ENCODE data around the gene RBM10.

Gene RBM10

DNA sequence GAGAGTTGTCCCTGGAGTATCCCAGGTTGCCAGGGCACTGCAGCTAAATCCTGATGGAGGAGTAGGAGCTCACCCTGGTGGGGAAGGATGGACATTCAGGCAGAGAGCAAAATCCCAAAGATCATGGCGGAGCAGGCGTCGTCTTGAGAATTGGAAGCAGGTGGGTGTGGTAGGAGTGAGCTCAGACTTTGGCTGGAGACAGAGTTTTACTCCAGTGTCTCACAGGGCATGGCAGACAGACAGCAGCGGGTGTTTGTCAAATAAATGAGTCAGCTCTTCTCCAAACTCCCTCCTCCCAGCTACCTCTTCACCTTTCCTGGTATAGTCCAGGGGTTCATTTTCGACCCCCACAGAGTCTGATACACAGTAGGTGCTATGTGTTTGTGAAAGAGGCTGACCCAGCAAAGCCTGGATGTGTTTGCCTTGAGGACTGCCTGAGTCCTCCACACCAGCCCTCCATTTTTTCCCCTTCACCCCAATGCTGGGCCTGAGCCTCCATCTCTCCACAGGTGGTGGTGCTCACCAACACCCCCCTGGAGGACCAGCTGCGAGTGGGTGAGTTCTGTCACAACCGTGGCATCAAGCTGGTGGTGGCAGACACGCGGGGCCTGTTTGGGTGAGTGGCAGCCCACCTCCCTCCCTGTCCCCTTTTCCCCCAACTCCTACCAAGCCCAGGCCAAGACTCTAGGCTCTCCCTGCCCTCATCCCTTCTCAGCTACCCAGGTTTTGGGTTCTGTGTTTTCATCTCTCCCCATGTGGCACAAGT is 55.5 kb downstream of the RBM10 start:
- peak; percentile 9 for DNase-seq

DNA sequence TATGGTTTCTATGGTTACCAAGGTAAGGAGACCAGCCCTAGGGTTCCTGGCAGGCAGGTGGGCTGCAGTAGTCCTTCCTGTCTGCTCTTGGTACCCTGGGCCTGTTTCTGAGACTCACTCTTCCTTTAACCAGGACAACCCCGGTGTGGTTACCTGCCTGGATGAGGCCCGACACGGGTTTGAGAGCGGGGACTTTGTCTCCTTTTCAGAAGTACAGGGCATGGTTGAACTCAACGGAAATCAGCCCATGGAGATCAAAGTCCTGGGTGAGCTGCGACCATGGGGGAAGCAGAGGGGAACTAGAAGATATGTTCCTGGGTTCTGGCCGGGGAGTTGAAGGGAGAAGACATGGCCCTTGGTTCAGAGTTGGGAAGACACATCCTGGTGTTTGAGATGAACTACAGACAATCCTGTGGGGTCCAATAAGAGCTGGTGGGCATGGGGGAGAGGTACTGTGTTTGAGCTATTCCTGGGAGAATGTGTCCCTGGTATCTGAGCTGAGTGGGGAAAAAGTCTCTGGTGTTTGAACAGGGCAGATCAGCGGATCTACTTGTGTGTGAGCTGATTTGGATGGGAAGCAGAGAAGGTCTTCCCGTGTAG is 56.4 kb downstream of the RBM10 start:
- no peak for DNase-seq

DNA sequence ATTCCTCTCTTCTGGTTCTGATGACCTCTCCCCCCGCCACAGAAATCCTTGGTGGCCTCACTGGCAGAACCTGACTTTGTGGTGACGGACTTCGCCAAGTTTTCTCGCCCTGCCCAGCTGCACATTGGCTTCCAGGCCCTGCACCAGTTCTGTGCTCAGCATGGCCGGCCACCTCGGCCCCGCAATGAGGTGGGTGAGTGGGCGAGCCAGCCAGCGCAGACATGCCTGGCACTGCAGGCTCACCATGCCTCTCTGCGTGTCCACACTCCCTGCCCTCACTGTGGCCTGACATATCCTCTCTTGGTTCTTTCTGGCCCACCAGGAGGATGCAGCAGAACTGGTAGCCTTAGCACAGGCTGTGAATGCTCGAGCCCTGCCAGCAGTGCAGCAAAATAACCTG is 57.3 kb downstream of the RBM10 start:
- DNase-seq: no peak

DNA sequence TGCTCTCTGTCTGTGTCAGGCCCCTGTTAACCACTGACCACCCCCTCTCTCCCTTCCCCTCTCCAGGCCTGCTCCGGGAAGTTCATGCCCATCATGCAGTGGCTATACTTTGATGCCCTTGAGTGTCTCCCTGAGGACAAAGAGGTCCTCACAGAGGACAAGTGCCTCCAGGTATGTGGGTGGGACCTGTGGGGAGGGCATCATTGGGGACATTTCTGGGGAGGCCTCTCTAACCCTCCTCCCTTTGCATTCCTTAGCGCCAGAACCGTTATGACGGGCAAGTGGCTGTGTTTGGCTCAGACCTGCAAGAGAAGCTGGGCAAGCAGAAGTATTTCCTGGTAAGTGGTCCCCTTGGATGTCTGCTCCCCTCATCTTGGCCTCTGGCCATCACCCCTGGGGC is 57.9 kb downstream of the RBM10 start:
- no peak for DNase-seq

DNA sequence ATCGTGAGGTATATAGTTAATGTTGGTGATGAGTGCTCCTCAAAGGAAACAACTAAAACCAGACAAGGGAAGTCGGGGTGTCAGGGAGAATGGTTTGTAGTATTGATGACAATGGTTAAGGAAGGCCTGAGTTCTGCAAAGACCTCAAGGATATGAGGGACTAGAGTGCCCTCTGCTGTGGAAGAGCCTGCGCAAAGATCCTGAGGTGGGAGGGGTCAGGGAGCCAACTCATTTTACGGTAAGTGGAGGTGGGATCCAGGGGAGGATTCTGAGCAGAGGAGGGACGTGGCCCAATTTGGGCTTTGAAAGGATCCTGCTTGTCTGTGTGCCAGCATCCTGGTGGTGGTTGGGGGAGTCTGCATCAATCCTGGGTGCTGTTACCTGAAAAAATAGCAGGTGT is 59.9 kb downstream of the RBM10 start:
- no peak for DNase-seq

DNA sequence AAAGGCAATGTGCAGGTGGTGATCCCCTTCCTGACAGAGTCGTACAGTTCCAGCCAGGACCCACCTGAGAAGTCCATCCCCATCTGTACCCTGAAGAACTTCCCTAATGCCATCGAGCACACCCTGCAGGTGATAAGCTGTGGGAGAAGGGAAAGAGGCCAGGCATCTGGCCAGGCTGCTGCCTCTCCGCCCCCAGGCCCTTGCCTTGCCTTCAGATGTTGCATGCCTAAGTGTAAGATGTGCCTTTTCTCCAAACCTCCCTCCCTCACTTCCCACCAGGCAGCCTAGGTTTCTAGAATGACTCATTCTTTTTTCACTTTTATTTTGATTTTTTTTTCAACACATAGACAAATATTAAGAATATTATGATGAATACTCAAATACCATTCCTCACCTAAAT is 61.3 kb downstream of the RBM10 start:
- DNase-seq: peak; percentile 52

DNA sequence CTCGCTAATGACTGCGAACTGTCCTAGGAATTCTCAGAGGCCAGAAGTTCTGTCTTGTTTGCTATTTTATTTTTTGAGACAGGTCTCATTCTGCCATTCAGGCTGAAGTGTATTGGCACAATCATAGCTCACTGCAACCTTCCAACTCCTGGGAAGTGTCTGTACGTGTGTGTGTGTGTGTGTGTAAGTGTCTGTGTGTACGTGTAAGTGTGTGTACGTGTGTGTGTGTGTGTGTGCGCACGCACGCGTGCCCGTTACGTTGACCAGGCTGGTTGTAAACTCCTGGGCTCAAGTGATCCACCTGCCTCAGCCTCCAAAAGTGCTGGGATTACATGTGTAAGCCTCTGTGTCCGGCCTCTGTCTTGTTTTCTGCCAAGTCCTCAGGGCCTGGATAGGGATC is 63.1 kb downstream of the RBM10 start:
- DNase-seq: no peak

DNA sequence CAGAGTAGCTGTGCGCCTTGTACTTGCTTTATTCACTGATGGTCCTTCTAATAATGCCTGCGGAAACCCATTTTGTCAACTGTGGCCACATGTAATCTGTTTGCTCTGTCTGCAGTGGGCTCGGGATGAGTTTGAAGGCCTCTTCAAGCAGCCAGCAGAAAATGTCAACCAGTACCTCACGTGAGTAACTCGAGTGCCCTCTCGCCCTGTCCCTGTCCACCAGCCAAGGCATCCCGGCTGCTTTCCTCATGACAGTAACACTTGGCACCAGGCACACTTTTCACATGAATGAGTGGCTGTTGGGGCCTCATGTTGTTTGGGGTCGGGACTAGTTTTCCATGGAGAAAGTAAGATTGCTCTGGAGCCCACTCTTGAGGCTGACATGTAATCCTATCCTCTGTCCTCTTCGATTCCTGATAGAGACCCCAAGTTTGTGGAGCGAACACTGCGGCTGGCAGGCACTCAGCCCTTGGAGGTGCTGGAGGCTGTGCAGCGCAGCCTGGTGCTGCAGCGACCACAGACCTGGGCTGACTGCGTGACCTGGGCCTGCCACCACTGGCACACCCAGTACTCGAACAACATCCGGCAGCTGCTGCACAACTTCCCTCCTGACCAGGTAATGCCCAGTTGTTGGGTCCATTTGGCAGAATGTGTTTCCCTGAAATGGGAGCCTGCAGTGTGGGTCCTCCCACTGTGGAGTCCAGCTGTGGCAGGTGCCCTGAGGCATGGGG is 64.7 kb downstream of the RBM10 start:
- no peak for DNase-seq

DNA sequence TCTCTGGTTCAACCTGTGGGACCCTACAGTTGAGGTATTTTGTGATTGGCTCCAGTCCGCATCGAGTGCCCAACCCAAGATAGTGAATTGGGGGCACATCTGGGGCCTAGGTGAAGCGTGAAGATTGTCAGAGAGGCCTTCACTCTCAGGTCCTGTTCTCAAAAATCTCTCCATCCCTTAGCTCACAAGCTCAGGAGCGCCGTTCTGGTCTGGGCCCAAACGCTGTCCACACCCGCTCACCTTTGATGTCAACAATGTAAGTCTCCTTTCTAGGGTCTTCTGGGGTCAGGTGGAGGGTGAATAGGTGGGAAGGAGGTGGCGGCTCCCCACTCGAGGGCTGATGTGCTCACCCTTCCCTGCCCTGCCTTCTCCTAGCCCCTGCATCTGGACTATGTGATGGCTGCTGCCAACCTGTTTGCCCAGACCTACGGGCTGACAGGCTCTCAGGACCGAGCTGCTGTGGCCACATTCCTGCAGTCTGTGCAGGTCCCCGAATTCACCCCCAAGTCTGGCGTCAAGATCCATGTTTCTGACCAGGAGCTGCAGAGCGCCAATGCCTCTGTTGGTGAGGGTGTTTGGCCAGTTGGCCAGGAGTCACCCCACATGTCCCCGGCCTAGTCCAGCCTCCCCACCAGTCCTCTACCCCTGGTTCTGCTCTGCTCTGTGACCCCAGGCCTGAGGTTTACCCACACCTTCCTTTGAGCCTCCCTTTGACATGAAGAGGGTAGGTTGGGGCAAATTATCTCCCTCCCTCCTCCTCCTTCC is 65.8 kb downstream of the RBM10 start:
- DNase-seq: no peak

DNA sequence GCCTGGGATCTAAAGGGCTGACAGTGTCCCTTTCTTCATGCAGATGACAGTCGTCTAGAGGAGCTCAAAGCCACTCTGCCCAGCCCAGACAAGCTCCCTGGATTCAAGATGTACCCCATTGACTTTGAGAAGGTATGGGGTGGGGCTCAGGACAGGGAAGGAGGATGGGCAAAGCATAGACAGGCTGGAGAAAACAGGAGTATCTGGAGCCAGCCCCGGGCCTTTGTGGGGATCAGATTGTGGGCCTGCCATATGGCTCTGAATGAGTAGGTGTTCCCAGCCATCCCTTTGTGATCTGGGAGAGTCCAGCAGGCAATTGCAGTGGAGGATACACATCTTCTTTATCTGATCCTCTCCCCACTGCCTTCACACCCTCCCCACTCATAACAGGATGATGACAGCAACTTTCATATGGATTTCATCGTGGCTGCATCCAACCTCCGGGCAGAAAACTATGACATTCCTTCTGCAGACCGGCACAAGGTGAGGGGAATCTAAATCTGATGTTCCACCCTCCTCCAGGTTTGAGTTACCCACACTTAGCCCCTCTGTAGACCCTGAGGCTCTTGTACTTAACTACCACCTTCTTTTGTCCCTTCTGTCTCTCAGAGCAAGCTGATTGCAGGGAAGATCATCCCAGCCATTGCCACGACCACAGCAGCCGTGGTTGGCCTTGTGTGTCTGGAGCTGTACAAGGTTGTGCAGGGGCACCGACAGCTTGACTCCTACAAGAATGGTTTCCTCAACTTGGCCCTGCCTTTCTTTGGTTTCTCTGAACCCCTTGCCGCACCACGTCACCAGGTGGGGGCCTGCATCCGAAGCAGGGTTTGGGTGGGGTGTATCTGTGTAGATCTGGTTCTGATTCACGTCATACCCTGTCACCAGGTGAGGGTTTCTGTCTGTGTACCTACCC is 67.6 kb downstream of the RBM10 start:
- no peak for DNase-seq

DNA sequence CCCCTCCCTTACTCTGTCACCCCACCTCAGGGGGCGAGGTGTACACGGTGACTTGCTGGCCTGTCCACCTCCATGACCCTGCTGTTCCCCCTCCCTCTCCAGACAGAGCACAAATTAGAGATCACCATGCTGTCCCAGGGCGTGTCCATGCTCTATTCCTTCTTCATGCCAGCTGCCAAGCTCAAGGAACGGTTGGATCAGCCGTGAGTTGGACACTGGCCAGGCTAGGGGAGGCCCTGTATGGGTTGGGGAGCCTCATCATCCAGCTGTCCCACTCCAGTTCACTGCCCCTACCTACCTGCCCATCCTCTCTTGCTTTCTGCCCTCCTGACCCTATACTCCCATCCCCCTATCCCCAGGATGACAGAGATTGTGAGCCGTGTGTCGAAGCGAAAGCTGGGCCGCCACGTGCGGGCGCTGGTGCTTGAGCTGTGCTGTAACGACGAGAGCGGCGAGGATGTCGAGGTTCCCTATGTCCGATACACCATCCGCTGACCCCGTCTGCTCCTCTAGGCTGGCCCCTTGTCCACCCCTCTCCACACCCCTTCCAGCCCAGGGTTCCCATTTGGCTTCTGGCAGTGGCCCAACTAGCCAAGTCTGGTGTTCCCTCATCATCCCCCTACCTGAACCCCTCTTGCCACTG is 69.5 kb downstream of the RBM10 start:
- DNase-seq: no peak

DNA sequence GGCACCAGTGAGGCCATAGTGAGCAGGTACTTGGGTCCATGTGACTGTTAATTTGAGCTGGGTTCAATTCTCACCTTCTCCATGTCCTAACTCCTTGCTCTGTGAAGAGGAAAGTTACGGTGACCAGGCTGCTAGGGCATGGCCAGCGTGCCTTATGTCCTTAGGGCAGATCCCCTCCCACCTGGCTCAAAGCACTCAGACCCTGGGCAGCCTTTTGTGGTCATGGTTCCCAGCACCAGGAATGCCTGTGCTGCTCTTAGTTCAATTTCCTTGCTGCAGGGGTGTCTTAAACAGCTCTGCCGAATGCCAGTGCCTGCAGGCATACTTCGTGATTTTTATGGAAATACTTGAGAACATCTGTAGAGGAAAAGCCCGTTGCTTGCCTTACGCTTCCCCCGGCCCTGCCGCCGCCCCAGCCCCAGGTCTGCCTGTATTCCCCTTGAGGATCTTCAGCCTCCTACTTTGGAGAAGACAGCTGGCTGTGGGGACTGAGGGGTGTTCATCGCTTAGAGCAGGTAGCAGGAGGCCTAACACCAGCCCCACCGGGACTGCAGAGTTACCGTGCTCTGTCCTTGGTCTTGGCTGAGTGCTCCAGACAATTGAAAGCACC is 70.4 kb downstream of the RBM10 start:
- DNase-seq: peak; percentile 25

DNA sequence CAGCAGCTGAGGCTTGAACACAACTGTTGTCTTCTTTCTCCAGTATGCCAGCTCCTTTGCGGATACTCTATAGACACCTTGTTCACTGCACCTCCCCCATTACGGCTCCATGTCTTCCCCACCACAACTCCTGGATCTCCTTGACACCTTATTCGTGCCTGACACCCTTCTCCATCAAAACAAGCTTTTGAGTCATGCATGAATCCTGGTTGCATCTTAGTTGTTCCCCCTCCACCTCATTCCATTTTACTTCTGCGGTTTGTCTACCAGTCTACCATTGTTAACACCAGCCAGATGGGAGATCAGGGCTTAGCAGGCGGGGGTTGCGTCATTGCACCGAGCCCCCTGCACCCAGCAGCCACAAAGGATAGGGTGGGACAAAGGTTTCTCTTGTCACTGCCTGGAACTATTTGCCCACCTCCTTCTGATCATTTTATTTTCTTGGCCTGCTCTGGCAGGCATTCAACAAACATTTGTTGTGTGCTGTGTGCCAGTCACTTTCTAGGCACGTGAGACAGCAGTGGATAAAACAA is 71.4 kb downstream of the RBM10 start:
- DNase-seq: peak; percentile 41

DNA sequence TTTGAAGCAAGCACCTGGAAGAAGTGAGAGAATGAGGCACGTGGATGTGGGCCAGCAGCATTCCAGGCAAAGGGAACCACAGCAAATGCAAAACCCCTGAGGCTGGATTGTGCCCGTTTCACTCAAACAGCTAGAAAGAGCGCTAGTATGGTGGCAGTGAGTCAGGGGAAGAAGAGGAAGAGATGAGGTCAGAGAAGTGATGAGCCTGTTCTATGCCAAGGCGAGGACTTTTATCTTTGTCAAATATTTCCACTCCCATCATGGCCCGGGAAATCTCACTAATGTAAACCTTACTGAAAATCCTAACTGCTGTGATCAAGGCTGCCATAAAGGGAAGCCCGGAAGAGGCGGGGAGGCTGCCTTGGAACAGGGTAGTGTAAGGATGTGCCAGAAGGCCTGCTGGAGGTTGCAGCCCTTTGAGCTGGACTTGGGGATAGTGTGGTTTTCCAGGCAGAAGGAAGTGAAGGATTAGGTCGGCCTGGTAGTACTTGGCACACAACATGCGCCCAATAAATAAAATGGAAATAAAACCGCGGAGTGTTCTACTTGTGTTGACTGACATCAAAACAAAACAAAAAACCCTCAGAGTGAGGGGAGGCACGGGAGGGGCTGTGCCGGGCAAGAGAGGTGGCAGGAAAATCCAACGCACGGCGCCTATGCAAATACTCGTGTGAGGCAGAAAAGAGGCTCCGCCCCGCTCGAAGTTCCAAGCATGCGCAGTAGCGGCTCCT is 72.3 kb downstream of the RBM10 start:
- DNase-seq: peak; percentile 85

DNA sequence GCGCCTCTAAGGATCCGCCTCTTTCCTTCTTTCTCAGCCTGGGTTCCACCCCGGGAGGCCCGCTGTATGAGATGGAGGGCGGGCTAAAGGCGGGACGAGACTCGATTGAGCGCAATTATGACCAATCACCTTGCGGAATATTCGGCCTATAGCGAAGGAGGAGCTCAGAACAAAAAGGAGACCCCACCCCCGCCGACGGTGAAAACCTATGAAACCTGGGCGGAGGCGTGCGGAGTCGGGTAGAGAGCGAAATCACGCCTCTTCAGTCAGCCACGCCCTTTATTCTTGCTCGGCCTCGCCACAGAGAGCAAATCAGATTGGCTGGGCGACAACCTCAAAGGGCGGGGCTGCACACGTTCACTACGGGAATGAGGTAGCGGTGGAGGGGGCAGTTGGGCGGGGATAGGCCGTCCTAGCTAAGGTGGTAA is 72.8 kb downstream of the RBM10 start:
- peak; percentile 97 for DNase-seq

DNA sequence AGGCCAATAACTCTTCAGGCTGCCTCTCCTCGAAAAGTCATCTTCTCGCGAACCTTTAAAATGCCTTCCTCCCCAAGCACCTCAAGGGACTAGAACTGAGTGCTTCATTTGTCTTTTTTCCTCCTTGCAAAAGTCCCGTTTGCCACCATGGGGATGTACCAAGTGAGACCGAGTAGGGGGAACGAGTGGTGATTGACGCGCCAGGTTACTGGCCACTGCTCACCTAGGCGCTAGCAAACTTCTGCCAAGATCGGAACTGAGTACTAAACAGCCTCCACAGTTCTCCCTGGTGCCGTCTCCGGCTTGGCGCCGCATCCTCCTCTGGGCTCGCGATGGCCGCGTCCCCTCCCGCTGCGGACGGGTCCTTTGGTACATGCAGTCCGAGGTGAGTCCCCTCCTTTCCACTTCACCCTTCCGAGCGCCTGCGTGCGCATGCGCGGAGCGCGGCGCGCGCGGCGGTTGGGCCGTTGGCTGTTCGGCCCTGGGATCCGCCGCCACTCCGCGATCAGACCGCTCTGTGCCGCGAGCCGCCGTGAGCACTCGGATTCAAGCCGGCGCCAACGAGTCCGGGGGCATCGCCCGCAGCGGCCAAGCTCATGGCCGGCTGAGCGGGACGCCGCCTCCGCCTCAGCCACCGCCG is 73.4 kb downstream of the RBM10 start, which contains the start of gene CDK16:
TSS of gene CDK16 (plus strand) at position 402 of the 640 bp plus-strand sequence. CDS start 4,877 bp downstream, outside the sequence.
- DNase-seq: peak; percentile 72

DNA sequence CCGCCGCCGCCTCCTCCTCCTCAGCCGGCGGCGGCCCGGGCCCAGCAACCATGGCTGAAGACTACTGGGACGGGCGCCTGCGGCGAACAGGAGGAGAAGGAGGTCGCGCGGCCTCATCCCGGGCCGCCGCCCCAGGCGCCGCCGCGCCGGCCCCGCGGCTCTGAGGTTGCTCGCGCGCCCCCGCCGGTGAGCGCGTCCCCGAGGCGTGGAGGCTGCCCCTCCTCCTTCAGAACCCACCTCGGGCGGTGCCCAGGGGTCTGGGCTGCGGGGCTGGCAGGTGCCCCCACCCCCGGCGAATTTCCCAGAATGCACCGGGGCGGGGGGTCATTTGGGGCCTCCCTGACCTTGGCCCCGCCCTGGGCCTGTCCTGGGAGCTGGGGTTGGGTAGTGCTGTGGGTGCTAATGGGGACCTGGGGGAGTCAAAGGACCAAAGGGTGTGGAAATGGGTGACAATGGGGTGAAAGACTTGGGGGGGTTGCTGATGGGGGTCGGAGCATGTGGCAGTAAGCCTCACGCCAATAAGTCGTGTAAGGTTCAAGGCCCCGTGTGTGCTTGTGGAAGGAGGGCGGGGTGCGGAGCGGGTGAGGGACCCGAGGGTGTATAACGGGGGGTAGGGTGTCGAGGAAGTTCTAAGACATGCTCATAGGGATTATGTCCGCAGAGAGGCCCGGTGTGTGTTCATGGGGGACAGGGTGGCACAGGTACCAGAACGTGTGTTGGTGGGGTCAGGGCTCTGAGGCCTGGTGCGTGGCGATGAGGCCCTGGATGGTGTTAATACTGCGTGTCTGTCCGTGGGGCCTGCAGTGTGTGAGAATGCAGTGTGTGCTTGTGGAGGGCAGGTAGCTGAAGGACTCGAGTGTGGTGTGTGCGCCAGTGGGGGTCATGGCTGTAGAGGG is 74.1 kb downstream of the RBM10 start:
- peak; percentile 12 for DNase-seq

DNA sequence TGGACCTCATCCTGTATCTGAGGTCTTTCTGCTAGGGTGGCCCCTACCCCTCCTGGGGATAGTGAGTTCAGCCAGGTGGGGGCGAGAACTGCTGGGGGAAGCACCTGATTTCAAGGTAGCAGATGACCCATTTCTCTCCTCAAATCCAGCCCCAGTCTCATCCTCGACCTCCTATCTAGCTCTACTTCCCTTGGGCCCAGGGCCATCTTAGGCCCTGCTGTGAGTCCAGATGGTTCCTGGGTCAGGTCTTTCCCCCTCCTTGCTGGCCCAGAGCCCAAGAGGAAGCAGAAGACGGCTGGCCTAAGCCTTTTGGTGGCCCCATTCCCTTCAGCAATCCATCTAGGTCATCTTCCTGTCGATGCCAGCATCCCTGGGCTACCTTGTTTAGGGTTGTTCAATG is 76.7 kb downstream of the RBM10 start:
- DNase-seq: no peak
